ENCODE results near the gene TGFBR2. TPM values are rescaled to one million over a fixed set of nuclear protein-coding genes. Genes with fewer than 3 reads are reported as not detected.

TGFBR2 gene
- polyA plus RNA-seq, 1 of the 3 experiments (the other 2 are of a cell fraction): 48.3 TPM

GRCh38 chr3:30639937-30640336, 33.5 kb downstream of the TGFBR2 start:
- WGBS (ENCODE audit: low lambda C conversion rate): 100% methylated on average over 1 of the region's 1 CpG
- Histone ChIP-seq H3K36me3 (replicated peaks in 1 of 2; ENCODE audit: control insufficient read depth in 1 of 2, insufficient read depth in 2 of 2, low read length in 1 of 2) (peaks cover 0 to 13% of the 10 kb centered on the region in 2 experiments), H3K4me1 (ENCODE audit: control insufficient read depth in 1 of 2, insufficient read depth in 2 of 2, low read depth in 1 of 2, low read length in 1 of 2) (peaks cover 13 to 19% of the 10 kb centered on the region in 2 experiments; a peak in 3 of 4 replicates), H3K79me2 (ENCODE audit: insufficient read depth) (peaks cover 97% of the 10 kb centered on the region), H3K27me3 (ENCODE audit: insufficient read depth) (no peaks in the 10 kb centered on the region), H3K4me3 (ENCODE audit: low read depth in 2 of 2, low read length in 1 of 2) (no peak overlapping the region), H4K20me1 (ENCODE audit: insufficient read depth) (peaks cover 14% of the 10 kb centered on the region; the same call in 1 of the 2 replicates), H2AFZ (ENCODE audit: low read depth) (no peak overlapping the region), H3K9ac (no peak overlapping the region), H3F3A (replicated peaks; ENCODE audit: insufficient read depth) (peaks cover 16% of the 10 kb centered on the region), H3K4me2 (no peak overlapping the region), H3K9me2 (no peaks in the 10 kb centered on the region), H3K9me3 (no peaks in the 10 kb centered on the region), H3K27ac (ENCODE audit: low read depth in 2 of 2, low read length in 1 of 2) (no peak overlapping the region)
- ChIA-PET CTCF (interaction anchor here (0.5 kb wide), 1 partner anchor 34 kb away, joined by 3 read pairs; the partner anchor contains the start of gene TGFBR2), POLR2A (no interaction called here)
- no peak for DNase-seq
- TF ChIP-seq ZBTB33 (IDR thresholded peaks at IDR 0.05; ENCODE audit: borderline replicate concordance, low read depth): no peak
- no peak for TF ChIP-seq USF1 (IDR thresholded peaks at IDR 0.05; ENCODE audit: borderline replicate concordance, low read depth)
- TF ChIP-seq MEF2A (IDR thresholded peaks at IDR 0.05; ENCODE audit: borderline replicate concordance, low read depth): no peak
- TF ChIP-seq POLR2AphosphoS5 (IDR thresholded peaks at IDR 0.05; ENCODE audit: low read depth, low read length): no peak
- TF ChIP-seq FOSL2 (IDR thresholded peaks at IDR 0.05; ENCODE audit: borderline replicate concordance, low read depth): no peak
- TF ChIP-seq SIN3A (IDR thresholded peaks at IDR 0.05; ENCODE audit: borderline replicate concordance, low read depth, low read length): no peak

- Histone ChIP-seq H3K36me3 (replicated peaks in 1 of 2; ENCODE audit: control insufficient read depth in 1 of 2, insufficient read depth in 2 of 2, low read length in 1 of 2) (peaks cover 0 to 22% of the 10 kb centered on the region in 2 experiments), H3K9me3 (no peaks in the 10 kb centered on the region), H3K4me1 (ENCODE audit: control insufficient read depth in 1 of 2, insufficient read depth in 2 of 2, low read depth in 1 of 2, low read length in 1 of 2) (peaks cover 13 to 20% of the 10 kb centered on the region in 2 experiments; a peak in 3 of 4 replicates), H3K27ac (ENCODE audit: low read depth in 2 of 2, low read length in 1 of 2) (no peak overlapping the region), H3K27me3 (ENCODE audit: insufficient read depth) (no peaks in the 10 kb centered on the region), H3K4me3 (ENCODE audit: low read depth in 2 of 2, low read length in 1 of 2) (no peak overlapping the region), H3K79me2 (ENCODE audit: insufficient read depth) (peaks cover 97% of the 10 kb centered on the region), H3K4me2 (no peak overlapping the region), H3K9me2 (no peaks in the 10 kb centered on the region), H3F3A (replicated peaks; ENCODE audit: insufficient read depth) (peaks cover 21% of the 10 kb centered on the region), H2AFZ (ENCODE audit: low read depth) (no peak overlapping the region), H3K9ac (no peak overlapping the region), H4K20me1 (ENCODE audit: insufficient read depth) (peaks cover 14% of the 10 kb centered on the region; the same call in 1 of the 2 replicates)
- TF ChIP-seq POLR2AphosphoS5 (IDR thresholded peaks at IDR 0.05; ENCODE audit: low read depth, low read length): no peak
- no peak for TF ChIP-seq FOXM1 (IDR thresholded peaks at IDR 0.05; ENCODE audit: low read depth)
- no peak for TF ChIP-seq USF2 (IDR thresholded peaks at IDR 0.05; ENCODE audit: borderline replicate concordance, low read depth, low read length)
- no peak for TF ChIP-seq GATA2 (CRISPR knock-in tag; IDR thresholded peaks at IDR 0.05)
- TF ChIP-seq SMC3 (IDR thresholded peaks at IDR 0.05; ENCODE audit: low read depth, low read length): no peak
- no peak for TF ChIP-seq EZH2phosphoT487 (IDR thresholded peaks at IDR 0.05; ENCODE audit: borderline replicate concordance, low read depth)
- TF ChIP-seq RAD21 (IDR thresholded peaks at IDR 0.05; ENCODE audit: low read length): no peak
- TF ChIP-seq RXRA (IDR thresholded peaks at IDR 0.05; ENCODE audit: borderline replicate concordance, low read depth): no peak
- no peak for DNase-seq
- 97% methylated on average over 5 of the region's 5 CpGs for WGBS (ENCODE audit: low lambda C conversion rate)
- POLR2A ChIA-PET: no interaction called here
- CTCF ChIA-PET: no interaction called here
These were observed 34.5 kb downstream of the TGFBR2 start for GRCh38 chr3:30640851-30641250.
